Kasumi-1 (cell line): ENCODE measurements around the gene SNAI3.
A peak's percentile ranks its signal among the peaks of the same experiment; 100 is the strongest.

ENCODE experiments used
- DNase-seq, 2 experiments: peaks; one replicate each; lab custom pipeline; 2025; lab: John Stamatoyannopoulos, UW

Gene SNAI3

DNA sequence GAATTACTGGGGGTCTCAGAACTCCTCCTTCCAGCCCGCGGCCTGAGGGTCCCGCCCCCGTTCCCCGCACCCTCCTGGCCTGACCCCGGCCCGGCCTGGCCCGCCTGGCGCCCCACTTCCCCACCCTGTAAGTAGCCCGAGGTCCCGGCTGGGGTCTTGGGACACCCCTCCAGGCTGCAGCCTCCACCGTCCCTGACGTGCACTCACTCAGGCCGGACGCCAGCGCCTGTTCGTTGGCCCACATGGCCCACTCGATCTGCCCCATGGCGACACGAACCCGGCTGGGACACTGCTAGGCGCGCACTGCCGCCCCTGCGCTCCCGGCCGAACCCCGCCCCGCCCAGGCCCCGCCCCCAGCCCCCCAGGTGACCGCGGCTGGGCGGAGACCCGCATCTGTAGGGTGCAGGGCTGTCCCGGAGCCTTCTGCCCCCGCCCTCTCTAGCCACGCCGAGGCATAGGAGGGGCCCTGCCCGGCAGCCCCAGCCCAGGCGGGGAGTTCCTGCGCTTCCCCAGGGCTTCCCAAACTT lies 35.5 kb downstream of the SNAI3 start, which contains the start of gene CYBA:
Gene CYBA, minus strand, starts transcription at position 305 of the 527 bp plus-strand sequence. Its CDS starts 40 bp downstream, at position 265.
- DNase-seq: peak; percentile 77 to 80

DNA sequence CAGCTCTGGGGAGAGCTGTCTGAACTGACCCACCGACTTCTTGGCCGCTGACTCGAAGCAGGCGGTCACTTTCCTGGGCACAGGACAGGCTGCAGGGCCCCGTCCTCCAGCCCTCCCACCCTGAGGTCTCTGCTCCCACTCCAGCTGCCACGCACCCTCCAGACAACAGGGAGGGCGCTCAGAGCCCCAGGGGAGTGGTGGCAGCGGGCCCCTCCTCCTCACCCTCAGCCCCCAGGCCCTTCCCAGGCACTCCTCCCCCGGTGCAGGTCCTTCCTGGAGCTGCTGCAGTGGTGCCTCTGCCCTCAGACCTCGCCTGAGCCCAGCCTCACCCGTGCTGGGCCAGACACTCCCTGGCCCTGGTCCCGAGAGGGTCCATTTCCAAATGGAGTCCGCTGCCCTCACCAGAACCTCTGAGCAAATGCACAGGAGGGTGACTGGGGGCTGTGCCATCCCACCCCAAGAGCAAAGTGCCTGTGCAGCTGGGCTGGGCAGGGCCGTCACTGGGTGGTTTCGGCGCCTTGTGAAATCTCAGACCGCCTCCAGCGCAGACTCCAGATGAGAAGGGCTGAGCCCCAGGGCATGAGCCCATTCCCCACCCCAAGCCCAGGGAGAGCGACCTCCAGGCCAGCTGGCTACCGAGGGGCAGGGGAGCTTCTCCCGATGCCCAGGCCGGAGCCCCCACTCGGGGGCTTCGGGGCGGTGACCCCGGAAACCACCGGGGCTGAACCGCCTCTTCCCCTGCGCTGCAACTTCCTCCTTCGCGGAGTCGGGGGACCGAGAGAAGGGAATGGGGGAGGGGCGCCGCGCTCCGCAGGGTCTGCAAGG lies 36.2 kb downstream of the SNAI3 start:
- DNase-seq: peak; percentile 54 to 56

DNA sequence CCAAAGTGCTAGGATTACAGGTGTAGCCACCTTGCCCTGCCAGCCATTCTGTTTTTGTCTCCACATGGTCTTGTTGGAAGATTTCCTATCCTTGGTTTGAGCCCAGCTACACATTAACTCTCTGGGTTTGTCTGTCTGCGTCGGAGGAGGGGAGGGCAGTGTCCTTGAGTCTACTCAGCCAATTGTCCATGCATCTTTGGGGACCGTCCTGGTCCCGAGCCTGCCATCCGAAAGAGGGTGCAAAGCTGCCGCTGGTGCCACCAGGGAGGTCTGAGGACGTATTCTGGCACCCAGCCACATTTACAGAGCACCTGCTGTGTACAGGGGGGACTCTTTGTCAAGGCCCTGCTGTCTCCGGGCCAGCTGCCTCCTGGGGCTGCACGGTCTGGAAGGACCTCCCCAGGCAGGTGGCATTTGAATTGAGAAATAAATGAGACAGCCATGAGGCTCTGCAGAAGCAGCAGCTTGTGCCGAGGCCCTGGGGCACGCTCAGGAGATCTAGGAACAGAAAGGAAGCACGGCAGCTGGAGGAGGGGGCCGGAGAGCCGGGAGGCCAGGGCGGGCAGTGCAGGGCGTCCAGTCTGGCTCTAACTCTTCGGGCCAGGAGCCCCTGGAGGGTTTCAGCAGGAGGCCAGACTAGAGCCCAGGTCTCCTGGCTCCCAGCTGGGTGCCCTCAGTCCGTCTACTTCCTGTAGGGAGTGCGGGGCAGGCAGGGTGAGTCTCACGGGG lies 36.9 kb downstream of the SNAI3 start:
- no peak for DNase-seq

- DNase-seq: no peak
Observed at GRCh38 chr16:88647178-88648070, 38.9 kb downstream of the SNAI3 start.

DNA sequence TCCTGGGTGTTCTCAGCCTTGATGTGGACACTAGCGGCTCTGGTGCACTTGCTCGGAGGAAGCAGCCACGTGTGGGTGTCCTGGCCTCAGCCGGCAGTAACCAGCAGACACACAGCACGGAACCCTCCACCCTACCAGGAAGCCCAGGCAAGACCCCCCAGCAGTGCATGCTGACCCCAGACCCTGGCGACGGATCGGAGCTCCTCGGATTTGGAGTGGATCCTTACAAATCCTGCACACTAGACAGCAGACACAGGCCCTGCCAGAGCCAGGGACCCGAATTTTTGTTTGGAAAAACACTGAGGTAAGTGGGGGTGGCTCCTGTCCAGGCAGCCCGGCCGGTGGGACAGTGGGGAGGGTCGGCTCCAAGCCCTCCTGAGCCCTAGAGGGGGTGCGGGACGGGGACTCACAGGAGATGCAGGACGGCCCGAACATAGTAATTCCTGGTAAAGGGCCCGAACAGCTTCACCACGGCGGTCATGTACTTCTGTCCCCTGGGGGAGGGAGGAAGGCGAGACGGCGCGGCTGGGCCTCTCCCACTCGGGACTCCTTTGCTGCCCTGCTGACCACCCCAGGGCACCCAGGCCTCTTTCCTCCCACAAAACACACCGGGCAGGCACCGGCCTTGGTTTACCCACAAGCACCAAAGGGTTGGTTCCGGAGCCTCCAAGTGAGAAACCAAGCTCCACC lies 39.8 kb downstream of the SNAI3 start:
- DNase-seq: no peak

DNA sequence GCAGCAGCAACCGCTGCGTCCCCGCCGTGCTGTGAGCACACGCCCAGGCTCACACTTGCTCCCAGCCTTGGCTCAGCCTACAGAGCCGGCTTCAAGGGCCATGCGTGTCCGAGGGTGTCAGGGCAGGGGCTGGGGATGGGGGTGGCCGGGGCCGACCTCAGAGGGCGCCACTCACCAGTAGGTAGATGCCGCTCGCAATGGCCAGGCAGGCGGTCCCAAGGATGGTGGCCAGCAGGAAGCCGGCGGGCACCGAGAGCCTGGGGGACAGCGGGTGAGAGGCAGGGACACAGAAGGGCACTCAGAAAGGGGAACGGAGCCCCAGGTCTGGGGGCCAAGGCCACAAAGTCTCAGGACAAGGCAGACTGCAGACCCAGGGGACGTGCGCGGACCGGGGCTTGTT lies 40.4 kb downstream of the SNAI3 start:
- no peak for DNase-seq

GRCh38 chr16:88645455-88645854 lies 40.9 kb downstream of the SNAI3 start:
- no peak for DNase-seq

GRCh38 chr16:88643644-88643932 lies 42.7 kb downstream of the SNAI3 start:
- DNase-seq: no peak

GRCh38 chr16:88642881-88643643 lies 43.2 kb downstream of the SNAI3 start:
- no peak for DNase-seq

- DNase-seq: no peak
Observed at GRCh38 chr16:88640498-88641247, 45.6 kb downstream of the SNAI3 start.

DNA sequence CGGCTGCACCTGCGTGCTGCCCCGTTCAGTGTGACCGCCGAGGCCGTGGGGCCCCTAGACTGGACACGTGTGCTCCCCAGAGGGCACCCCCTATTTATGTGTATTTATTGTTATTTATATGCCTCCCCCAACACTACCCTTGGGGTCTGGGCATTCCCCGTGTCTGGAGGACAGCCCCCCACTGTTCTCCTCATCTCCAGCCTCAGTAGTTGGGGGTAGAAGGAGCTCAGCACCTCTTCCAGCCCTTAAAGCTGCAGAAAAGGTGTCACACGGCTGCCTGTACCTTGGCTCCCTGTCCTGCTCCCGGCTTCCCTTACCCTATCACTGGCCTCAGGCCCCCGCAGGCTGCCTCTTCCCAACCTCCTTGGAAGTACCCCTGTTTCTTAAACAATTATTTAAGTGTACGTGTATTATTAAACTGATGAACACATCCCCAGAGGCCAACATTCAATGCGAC lies 46.2 kb downstream of the SNAI3 start:
- DNase-seq: peak in 1 of 2 experiments; percentile 23

GRCh38 chr16:88639231-88640038 lies 46.9 kb downstream of the SNAI3 start:
- no peak for DNase-seq

DNA sequence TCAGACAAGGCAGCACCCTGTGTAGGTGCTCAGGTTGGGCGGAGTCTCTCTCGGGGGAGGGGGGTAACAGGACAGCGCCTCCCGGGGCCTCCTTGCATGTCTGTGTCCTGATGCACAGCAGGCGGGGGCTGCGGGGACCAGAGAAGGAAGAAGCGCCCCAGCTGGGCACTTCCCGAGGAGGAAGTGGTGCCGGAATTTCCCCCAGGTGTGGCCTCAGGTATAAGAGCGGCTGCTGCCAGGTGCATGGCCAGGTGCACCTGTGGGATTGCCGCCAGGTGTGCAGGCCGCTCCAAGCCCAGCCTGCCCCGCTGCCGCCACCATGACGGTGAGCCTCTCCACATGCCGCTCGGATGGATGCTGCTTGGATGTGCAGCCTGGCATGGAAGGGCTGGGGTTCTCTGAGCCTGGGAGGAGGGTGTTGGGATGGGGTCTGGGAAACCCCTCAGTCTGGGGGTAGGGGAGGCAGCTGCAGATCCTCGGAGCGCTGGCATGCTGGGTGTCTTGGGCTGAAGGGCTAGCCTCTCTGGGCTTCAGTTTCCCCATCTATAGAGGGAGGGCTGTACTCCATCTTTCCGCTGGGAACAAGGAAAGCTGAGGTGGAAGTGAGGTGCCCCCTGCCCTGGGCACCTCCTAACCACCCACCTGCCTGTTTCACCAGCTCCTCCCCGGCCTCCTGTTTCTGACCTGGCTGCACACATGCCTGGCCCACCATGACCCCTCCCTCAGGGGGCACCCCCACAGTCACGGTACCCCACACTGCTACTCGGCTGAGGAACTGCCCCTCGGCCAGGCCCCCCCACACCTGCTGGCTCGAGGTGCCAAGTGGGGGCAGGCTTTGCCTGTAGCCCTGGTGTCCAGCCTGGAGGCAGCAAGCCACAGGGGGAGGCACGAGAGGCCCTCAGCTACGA lies 47.7 kb downstream of the SNAI3 start, which contains the start of gene IL17C:
Gene IL17C, plus strand, starts transcription at position 250 of the 908 bp plus-strand sequence. Its CDS starts 70 bp downstream, at position 320.
- DNase-seq: no peak

DNA sequence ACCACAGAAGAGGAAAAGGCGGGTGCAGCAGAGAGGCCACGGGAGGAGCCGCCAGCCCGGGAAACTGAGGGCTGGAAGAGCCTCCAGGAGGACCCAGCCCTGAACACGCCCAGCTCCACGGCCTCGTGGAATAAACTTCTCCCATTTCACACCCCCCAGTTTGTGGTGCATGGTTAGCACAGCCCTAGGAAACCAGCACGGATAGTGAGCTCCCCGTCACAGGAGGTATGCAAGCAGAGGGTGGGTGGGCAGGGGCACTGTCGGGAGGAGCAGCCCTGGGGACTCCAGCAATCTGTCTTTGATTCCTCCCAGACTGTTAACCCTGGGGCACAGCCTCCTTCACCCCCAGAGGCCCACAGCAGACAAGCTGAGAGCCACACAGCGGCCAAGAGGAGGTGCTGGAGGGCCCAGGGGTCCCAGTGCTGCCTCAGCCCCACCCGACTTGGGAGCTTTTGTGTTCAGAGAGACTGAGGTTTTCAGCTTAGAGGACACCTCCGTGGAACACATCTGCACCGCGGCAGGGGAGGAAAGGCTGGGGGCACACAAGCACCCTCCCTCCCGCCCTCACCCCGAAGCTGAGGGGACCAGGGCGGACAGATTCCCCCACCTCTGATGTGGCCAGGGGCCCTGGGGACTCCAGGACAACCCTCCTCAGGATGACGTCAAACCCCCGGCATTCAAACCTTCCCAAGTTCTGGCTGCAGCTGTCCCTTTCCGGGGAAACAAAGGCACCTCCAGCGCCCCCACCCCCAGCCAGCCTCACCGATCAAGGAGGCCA lies 49.6 kb downstream of the SNAI3 start:
- no peak for DNase-seq

DNA sequence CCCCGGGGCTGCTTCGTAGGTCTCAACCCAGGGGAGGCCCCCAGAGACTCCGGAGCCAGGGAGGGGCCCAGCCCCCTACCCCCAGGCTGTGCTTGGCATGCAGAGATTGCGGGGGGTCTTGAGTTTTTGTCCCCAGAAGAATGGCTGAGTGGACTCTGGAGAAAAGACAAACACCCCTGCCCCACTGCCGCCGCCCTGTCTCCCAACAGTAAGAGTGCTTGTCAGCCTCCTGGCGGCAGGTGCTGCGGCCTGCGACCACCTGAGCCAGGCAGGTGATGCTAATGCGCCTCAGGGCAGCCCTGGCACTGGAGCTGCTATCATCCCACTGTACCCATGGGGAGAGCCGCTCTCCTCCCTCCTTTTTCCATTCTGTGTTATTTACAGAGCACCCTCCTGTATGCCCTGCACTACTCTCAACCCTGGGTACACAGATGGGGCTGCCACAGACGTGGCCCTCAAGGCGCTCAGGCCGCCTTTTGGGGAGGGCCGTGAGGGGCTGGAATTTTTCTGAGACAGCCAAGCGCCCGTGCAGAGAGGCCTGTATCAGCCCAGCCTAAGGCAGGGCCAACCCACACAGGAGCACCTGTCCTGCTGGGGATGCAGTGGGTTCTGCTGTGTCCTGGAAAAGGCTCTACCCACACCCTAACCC lies 50.5 kb downstream of the SNAI3 start:
- no peak for DNase-seq

DNA sequence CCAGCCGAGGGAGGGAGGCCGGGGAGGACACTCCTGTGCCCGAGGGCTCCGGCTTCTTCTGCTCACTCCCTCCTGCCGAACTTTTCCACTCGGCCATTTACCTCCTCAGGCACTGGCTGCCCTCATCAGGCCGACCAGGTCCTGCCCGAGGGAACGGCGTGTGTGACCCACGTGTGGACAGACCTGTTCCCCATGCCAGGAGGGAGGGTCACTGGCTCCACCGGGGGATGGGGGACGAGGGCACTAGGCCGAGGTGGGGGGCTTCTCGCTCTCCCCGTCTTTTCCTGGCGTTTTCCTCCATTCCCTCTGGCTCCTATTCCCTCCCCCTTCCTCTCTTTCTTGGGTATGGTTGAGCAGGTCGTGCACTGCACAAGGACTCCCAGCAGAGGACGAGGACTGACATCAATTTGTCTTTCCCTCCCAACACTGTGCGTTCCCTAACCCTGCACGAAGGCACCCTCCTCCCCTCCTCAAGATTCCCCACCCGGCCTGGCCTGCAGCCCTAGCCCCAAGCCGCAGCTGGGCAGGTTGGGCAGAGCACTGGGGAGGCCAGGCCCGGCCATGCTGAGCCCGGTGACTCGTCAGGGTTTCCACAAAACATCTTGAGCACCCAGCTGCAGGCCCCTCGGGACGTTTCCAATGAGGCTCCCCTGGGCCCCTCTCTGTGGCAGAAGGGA lies 51.2 kb downstream of the SNAI3 start:
- DNase-seq: no peak
